HG02571 (cell line): ENCODE measurements around the gene MUC2.
A peak's percentile ranks its signal among the peaks of the same experiment; 100 is the strongest.

Source experiments
- ATAC-seq: cut with Tn5 transposase; IDR thresholded peaks from one replicate; pipeline ENCODE4 v1.9.1; 2021; ENCODE audit warnings: mild to moderate bottlenecking, moderate library complexity; ENCODE audit not compliant: unreplicated experiment

The MUC2 gene

DNA sequence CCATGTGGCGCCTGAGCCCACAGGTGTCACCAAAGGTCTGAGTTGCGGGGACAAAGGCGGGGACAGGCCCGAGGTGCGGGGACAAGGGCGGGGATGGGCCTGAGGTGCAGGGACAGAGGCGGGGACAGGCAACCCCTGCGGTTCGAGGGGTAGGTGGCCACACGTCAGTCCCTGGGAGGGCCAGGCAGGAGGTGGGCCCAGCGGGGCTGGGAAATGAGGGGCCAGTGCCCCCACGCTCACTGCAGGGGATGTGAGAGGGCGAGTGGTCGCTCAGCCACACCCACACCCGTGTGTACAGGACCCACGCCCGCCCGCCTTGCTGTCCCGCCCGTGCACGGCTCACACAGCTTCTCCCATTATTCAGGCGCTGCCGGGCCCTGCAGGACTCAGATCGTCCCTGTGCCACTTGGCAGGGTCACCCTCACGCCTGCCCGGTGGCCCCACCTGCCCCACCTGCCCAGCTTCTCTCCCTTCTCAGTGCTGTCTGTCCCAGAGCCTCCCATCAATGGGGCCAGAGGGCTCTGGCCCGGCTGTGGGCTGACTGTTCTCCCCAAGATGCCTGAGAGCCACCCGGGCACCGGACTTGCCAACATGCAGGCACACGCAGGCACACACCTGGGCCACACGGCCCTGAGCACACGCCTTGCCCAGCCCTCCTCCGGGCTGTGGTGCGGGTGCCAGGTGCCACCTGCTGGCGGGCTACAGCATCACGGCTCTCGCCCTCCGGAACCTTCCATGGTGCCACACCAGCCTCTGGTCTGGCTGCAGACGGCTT lies 23.9 kb upstream of the MUC2 start:
- ATAC-seq = peak; percentile 68

DNA sequence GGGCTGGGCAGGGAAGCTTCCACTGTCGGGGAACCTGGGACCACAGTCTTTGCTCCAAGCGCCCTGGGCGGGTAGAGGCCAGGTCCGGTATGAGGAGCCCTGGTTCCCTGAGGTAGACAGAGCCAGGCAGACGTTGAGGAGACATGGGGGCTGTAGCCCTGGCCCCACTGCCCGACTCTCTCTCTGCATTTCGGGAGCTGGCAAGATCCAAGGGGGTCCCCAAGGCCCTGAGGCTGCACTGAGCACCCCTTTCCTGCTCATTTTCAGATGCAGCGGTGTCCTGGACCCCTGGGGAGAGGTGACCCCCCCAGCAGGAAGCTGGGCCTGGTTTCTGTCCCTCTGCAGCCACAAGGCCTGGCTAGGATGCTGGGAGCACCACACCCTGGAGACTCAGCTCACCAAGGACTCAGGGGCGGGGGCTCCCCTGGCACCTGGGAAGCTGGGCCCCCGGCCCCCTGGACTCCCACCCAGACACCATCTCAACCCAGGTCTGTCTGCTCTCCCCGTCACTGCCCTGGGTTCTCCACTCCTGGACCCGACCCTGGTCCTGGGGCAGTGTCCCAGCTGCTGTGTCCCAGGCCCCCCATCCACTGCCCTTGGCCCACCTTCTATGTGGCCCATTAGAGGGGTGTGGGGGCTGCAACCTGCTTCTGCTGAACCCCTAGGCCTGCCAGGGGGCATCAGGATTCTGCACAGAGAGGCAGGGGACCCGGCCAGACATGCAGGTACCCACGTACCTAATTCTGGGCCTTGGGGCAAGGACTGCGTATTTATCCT lies 23.1 kb upstream of the MUC2 start:
- ATAC-seq = no peak

DNA sequence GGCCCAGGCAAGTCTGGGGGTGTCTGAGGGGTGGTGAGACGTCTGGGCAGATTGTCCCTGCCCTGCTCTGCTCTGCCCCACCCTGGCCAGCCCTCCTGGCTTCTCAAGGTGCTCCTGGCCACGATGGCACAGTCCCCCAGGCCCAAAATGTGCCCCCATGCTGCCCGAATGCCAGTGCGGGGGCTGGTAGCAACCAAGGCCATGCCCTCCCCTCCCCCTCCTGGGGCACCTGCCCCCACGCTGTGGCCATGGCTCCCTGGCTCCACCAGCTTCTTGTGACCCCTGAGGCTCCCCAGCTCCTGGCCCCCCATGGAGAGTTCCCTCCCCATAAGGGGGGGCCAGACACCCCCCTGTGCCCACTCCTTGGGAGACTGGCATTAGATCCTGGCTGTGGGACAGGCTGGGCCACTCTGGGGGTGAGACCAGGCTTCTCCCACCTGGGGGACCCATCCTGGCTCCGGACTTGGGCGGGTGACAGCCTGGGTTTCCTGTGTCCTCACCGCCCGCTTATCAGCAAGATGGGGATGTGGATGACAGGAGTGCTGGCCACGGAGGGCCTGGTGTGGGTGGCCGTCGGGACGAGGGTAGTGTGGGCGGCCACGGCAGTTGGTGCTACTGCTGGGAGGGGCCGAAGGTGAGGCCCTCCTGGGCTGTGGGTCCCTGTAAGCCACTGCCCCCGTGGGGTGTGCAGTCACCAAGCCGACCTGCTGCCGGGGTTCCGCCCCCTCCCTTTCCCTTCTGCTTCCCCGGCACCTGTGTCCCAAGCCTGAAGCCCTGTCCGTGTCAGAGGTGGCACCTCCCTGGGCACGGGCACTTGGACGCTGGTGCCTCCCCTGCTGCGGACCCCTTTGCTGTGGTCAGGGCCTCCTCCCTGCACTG lies 22.3 kb upstream of the MUC2 start:
- ATAC-seq = no peak

DNA sequence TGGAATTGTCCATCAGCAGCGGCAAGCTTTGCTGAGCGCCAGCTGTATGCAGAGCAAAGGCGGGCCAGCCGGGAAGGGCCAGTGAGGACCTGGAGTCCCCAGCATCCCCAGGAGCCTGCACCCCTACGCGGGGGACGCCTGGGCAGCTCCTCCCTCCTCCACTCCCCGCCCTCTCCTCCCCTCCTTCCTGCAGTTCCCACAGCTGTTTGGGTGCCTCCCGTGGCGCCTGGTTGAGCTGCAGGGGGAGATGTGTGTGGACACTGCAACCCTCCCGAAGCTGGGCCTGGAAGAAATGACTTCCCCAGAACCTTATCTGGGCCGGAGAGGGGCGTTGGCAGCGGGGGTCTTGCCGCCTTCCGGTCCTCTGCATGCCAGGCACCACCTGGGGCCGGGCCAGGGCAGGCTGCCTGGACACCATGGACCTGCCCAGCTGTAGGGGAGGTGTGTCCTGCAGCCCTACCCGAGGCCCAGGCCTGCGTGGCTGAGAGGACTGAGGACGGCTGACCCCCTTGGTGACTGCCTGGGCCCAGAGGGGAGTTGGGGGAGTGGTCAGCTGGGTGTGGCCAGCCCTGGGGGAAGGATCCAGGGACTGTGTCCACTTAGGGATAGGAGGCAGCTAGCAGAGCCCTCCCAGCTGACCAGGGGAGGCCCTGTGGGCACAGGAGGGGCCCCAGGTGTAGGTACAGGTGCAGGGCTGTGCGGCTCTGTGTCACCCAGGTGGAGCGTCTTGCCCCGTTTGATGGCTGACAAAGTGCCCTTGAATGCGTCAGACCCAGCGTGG lies 21.4 kb upstream of the MUC2 start:
- ATAC-seq = no peak

DNA sequence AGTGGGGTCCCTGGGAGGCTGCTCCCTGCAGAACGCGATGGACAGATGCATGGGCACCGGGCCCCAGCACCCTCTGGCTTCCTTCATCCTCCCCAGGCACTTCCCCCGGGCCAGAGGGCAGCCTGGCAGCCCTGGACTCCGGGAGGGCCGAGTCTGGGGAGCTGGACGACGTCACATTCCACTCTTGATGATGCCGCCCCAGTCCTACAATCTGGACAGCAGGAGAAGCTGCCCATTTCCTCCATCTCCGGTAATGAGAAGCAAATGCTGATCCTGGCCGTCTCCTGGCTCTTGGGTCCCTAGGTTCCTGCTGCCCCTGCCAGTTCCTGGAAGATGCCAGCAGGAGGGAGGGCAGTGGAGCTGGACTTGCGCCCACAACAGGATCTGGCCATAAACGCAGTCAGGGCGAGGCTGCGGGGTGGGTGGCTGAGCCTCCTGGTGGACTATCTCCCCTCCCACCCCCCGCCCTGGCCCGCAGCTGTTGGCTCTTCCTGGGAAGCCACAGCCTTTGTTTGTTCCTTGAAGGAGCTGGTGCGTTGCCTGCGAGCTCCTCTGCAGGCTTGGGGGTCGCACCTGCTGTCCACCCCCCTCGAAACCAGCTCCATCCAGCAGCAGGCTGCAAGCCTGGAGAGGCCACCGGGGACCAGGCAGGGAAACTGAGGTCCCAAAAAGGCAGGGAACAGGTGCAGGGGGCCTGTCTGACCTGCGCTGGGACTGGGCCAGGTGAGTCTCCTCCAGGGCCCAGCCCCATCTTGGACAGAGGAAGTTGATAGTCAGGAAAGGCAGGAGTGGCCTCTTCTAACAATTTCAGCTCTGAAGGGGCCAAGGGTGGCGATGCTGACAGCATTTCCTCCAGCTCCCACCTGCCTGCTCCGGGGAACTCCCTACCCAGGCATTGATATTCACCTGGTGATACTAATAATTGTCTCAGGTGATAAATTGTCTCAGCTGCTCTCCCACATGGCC lies 20.2 kb upstream of the MUC2 start:
- ATAC-seq = no peak

DNA sequence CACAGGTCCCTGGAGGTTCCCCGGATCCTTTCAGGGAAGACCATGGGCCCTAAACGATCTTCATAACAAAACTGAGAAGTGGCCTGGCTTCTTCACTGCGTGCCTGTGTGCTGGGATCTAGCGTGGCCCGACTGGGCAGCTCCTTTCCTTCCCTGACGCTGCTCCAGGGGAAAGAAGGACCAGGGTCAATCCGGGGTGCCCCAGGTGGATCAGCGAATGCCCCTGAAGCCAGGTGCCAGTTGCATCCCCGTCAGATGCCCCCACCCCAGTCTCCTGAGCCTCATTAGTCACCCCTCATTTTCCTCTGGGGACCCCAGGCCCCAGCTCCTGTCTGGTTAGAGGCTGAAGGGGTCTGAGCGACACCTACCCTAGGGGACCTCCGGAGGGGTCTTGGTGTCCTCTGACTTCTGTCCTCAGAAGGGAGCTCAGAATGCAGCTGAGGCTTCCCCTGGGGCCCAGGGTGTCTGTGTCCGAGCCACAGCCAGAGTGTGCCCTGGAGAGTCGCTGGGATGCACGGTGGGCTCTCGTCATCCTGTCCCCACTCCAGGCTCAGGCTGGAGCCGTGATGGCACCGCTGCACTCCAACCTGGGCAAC lies 19.5 kb upstream of the MUC2 start:
- ATAC-seq = no peak

DNA sequence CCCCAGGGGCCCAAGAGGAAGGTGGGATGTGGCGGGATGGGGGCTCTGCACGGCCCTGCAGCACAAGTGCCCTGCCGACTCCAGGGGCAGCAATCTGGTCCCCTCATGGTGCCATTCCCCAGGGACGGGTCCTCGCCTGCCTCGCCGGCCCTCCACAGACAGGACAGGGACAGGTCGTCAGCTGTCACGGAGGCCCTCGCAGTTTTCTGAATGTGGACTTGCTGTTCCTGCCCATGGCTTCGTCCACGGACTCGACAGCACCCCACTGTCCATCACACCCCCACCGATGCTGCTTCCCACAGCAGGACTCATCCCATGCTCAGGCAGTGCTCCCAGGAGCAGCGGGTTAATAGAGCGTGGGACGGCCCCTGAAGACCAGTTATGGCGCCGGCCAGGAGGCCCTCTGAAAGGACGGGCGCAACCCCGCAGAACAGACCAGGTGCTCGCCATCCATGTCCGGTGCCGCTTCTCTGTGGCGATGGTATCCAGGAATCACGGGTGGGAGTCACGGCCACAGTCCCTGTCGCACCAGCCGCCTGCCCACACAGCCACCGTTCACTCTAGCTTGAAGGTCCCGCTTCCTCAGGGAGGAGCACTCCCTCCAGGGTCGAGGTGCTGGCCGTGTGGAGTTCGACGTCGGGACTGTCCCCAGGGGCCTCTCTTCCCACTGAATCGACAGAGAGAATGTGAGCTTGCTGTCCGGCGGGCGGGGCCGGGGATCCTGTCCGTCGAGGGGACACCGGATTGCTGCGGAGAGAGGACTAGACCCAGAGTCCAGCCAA lies 18.5 kb upstream of the MUC2 start:
- ATAC-seq = no peak

DNA sequence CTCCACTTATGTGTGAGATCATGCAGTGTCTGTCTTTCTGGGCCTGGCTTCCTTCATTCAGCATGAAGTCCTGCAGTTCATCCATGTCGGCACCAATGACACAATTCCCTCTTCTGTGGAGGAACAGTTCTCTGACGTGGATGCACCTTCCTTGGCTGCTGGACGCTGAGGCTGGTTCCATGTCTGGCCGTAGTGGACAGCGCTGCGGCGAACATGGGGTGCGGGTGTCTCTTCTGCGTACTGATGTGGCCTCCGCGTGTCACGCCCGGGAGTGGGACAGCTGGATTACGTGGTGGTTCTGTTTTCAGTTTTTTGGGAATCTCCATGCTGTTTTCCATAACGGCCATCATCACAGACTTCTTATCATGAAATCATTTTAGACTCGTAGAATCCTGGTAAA lies 16.9 kb upstream of the MUC2 start:
- ATAC-seq = no peak

DNA sequence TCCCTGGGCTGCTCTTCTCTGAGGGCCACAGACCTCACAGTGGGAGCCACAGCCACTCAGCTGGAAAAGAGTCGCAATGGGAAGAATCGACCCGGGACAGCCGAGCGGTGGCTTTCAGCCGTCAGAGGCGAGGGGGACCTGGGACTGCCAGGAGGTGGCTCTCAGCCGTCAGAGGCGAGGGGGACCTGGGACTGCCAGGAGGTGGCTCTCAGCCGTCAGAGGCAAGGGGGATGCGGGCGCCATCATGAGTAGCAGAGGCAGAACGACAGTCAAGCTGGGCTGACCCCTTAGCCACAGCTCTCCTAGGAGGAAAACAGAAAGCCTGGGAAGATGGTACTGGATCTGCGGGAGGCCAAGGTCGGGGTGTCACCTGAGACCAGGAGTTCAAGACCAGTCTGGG lies 14.9 kb upstream of the MUC2 start:
- no peak for ATAC-seq

DNA sequence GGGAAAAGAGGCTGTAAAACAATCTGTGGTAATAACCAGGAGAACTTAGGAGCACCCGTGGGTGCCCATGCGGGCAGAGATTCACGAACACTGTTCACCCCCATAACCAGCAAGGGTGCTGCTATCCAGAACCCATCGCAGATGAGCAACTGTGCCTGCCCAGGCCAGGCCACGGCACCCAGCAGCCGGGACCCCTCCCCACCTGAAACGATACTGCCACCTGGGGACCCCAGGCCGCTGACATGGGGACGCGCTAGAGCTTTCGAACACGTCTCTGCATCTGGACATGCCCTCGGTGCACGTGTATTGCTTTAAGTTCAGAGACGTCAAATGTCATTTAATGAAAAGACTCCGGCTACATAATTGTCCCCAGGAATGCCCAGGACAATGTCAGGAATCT lies 14.3 kb upstream of the MUC2 start:
- ATAC-seq = no peak

DNA sequence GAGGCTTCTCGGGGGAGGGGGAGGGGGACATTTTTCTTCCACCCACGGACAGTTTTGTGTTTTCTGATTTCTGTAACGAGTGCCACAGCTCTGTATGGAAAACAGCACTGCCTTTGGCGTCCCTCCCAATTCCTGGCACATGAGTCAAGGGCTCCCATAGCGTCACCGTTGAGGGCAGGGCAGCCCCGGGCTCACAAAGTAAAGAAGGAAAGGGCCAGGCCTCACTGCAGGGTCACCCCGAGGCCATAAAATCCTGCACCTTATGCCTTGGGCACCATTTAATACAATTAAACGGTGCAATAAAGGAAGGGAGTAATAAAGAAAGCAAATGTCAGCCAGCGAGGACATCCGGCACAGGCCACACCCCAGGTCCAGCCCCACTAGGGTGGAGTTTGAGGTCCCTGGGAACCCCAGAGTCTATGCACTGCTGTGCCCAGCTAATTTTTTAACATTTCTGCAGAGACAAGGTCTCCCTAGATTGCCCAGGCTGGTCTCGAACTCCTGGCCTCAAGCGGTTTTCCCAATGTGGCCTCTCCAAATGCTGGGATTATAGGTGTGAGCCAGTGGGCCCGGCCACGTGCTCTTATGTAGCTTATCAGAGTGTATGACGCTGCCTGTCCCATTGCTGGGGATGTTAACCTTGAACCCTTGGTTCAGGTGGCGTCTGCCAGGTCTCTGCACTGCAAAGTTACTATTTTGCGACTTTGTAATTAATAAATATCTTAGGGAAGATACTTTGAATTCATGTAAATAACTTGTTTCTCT lies 13.6 kb upstream of the MUC2 start:
- no peak for ATAC-seq

DNA sequence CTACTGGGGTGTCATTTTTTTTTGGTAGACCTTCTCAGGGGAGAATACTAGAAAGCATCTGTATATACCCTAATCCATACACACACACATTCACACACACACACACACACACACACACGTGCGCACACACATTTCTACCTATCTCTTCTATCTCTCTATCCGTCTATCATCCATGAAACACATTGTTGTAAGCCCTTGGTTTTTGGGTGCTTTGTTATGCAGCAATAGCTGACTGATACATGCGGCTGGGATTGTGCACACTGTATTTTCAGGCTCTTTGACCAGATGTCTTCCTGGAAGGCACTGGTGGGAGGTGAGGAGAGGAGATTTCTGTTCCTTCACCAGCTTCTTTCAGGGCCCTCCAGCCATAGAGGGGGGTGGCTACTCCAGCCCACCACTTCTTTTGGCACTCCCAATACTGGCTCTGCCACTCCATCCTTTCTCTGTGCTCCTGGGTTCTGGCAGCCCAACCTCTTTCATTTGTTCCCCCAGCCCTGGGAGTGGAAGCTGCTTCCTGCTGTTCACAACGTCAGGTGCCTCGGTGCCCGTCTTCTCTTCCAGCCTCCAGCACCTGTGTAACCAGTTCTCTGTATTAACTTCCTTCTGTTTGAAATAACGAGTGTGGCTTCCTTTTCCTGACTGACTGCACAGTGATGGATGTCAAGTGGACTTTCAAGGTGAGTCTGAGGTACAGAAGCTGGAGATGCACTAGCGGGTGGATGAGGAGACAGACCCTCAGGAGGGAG lies 12.4 kb upstream of the MUC2 start:
- no peak for ATAC-seq

DNA sequence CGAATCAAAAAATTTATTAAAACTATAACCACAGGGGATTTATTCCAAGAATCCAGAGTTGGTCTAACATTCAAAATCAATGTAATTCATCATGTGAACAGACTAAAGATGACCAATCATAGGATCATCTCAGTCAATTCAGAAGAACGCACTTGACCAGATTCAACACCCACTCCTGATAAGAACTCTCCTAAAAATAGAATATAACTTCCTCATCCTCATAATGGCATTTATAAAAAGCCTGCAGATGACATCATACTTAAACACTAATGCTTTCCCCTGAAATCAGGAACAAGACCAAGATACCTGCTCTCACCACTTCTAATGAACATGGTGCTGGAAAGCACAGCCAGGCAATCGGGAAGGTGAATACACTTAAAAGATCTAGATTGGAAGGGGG lies 10.5 kb upstream of the MUC2 start:
- no peak for ATAC-seq

DNA sequence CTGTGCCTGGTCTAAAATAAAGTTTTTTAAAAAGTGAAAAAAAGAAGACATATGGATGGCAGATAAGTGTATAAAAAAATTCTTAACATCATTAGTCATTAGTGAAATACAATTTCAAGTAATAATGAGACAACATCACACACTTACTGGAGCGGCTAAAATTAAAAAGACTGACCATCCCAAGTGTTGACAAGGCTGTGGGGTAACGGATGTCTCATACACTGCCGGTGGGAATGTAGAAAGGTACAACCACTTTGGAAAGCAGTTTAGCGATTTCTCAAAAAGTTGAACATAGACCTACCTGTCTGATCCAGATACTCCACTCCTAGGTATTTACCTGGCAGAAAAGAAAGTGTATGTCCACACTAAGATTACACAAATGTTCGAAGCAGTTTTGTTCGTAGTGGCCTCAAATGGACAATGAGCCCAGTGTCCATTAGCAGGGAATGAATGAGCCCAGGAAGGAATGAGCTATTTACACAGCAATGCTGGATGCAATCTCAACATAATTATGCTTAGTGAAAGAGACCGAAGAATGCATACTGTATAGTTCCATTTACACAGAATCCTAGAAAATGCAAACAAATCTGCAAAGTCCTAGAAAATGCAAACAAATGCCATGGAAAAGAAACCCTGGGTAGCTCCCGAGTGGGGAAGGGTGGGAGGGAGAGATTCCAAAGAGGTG lies 6.7 kb upstream of the MUC2 start:
- ATAC-seq = no peak

DNA sequence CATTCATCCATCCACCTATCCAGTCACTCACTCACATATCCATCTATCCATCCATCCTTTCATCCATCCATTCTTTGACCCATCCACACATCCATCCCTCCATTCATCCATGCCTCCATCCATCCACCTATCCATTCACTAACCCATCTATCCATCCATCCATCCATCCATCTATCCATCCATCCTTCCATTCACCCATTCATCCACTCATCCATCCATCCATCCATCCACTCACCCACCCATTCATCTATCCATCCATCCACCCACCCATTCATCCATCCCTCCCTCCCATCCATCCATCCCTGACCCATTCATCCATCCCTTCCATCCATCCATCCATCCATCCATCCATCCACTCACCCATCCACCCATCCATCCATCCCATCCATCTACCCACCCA lies 4.9 kb upstream of the MUC2 start:
- ATAC-seq = no peak
